Left ventricle myocardium inferior (tissue), 1 donor: ENCODE data around the gene SPSB4. TPM values are rescaled to one million over a fixed set of nuclear protein-coding genes. Genes with fewer than 3 reads are reported as not detected.

Source experiments
- DNase-seq: peaks from one replicate; pipeline ENCODE4 v3.0.0-alpha.2; 2020
- H3K27ac ChIP-seq: fragments of 200-600 bp; replicated peaks from 2 replicates; pipeline ENCODE4 v1.8.0; 2021
- H3K27me3 ChIP-seq: fragments of 200-600 bp; 2 replicates; pipeline ENCODE4 v1.8.0; 2021; ENCODE audit warnings: low read depth
- H3K36me3 ChIP-seq: fragments of 200-600 bp; 2 replicates; pipeline ENCODE4 v1.8.0; 2021
- H3K4me1 ChIP-seq: fragments of 200-600 bp; 2 replicates; pipeline ENCODE4 v1.8.0; 2021
- H3K4me3 ChIP-seq: fragments of 200-600 bp; 2 replicates; pipeline ENCODE4 v1.8.0; 2021; ENCODE audit warnings: mild to moderate bottlenecking, moderate library complexity
- H3K9me3 ChIP-seq: fragments of 200-600 bp; replicated peaks from 2 replicates; pipeline ENCODE4 v1.8.0; 2021
- intact Hi-C: fragments of 100-400 bp; cut with micrococcal nuclease; formaldehyde crosslinking; loops from one replicate; pipeline ENCODE4 v1.11.0; 2022
- total RNA-seq: library from RNA; stranded (reverse); fragmentation: NEBNext Ultra II Directional; extraction: Animal tissue kit (Norgen Biotek cat#: 25700); gene quantifications from one replicate; pipeline ENCODE4 v1.2.1, GENCODE V29; 2021
- TF ChIP-seq, protein P1 (sequence below): fragments of 200-600 bp; IDR thresholded peaks from 2 replicates; pipeline ENCODE4 v1.8.0; 2021; ENCODE audit warnings: antibody characterized with exemption, mild to moderate bottlenecking, borderline replicate concordance
- donor health status: DM: no; HTN: yes; CAD: no; lungs with severe emphysema.

SPSB4 gene
- total RNA-seq, 1 donor from 2014 or later = 11.2 TPM

DNA sequence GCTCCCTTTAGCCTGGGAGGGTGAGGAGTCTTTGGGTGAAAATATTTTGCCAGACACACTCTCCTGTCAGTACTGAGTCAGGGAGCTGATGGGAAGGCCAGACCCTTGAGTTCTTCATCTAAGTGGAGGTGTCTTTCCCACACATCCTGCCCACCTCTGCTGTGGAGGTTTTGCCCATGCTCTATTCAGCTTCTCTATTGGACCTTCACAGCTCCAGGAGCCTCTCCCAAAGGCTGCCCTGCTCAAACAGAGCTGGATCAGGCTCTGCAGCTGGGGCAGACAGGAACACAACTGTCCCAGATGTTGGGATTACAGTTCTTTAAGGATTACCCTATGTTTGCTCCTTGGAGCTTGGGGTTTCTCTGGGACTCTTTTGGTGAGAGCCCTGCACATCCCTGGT is 77.9 kb downstream of the SPSB4 start:
- no peak overlapping the region for H3K27ac ChIP-seq
- no peaks in the 10 kb centered on the region for H3K27me3 ChIP-seq
- intact Hi-C loops = no loop called here
- TF ChIP-seq, protein P1, sequence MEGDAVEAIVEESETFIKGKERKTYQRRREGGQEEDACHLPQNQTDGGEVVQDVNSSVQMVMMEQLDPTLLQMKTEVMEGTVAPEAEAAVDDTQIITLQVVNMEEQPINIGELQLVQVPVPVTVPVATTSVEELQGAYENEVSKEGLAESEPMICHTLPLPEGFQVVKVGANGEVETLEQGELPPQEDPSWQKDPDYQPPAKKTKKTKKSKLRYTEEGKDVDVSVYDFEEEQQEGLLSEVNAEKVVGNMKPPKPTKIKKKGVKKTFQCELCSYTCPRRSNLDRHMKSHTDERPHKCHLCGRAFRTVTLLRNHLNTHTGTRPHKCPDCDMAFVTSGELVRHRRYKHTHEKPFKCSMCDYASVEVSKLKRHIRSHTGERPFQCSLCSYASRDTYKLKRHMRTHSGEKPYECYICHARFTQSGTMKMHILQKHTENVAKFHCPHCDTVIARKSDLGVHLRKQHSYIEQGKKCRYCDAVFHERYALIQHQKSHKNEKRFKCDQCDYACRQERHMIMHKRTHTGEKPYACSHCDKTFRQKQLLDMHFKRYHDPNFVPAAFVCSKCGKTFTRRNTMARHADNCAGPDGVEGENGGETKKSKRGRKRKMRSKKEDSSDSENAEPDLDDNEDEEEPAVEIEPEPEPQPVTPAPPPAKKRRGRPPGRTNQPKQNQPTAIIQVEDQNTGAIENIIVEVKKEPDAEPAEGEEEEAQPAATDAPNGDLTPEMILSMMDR = no peak
- no peak overlapping the region for H3K4me3 ChIP-seq
- no peak for DNase-seq
- H3K9me3 ChIP-seq = no peaks in the 10 kb centered on the region
- H3K36me3 ChIP-seq = no peaks in the 10 kb centered on the region
- H3K4me1 ChIP-seq = peaks cover 19% of the 10 kb centered on the region

DNA sequence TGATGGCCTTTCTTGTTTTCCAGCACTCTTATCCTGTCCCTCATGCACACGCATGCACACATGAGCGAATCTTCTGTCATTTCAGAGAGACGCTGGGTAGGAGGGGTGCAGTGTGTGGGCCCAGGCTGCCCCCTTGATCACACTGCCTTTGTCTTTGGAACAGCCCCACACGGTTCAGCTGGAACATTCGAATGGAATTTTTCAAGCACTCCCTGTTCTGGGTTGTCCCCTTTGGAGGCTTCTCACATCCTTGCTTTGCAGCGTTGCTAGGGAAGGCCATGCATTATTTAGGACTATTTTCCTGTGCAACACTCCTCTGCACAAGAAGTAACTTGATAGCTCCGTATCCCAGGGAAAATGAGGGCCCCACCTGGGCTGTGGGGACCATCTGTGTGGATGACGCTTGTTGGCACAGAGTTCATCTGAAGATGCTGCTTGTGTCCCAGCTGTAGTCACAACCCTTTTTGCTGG is 78.4 kb downstream of the SPSB4 start:
- Histone ChIP-seq H3K27me3 (no peaks in the 10 kb centered on the region), H3K27ac (no peak overlapping the region), H3K9me3 (no peaks in the 10 kb centered on the region), H3K4me1 (peaks cover 13% of the 10 kb centered on the region), H3K36me3 (no peaks in the 10 kb centered on the region), H3K4me3 (no peak overlapping the region)
- TF ChIP-seq, protein P1 = no peak
- intact Hi-C loops = no loop called here
- DNase-seq = no peak

DNA sequence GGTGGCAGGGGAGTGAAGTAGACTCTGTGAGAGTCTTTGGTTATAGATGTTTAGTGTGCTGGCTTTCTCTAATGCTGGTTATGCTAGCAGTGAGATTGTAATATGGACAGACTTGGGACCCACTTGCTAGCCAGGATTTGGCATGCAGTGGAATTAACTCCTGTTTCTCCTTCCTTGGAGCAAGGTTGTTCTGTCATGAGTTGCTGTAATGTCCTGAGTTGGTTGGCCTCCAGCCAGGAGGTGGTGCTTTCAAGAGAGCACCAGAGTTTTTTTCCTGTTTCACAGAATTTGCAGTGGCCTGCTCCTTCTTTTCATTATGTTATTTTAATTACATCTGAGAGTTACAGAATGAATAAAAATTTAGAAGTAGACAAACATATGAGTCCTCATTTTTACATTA is 92.4 kb downstream of the SPSB4 start:
- TF ChIP-seq, protein P1 = no peak
- H3K27me3 ChIP-seq = no peaks in the 10 kb centered on the region
- no peak overlapping the region for H3K27ac ChIP-seq
- no peak overlapping the region for H3K4me3 ChIP-seq
- intact Hi-C loops = no loop called here
- H3K4me1 ChIP-seq = no peaks in the 10 kb centered on the region
- DNase-seq = no peak
- H3K9me3 ChIP-seq = peaks cover 25% of the 10 kb centered on the region
- H3K36me3 ChIP-seq = no peaks in the 10 kb centered on the region

DNA sequence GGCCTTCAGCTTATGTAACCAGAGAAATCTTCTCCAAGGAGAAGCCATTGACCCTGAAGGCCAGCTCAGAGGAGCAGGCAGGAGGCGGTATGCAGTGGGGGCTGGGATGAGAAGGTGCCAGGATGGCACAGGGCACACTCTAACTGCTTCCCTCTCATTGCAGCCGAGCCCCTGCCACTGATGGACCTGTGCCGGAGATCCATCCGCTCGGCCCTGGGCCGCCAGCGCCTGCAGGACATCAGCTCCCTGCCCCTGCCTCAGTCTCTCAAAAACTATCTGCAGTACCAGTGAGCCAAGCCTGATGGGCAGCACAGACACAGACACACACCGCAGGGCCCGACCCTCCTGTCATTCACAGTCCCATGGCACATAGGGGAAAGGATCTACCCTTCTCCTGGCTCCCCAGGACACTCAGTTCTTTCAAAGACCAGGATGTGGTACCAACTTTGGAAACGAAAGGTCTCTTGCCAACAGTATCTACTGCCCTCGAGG is 95.9 kb downstream of the SPSB4 start:
- TF ChIP-seq, protein P1 = no peak
- no peaks in the 10 kb centered on the region for H3K27me3 ChIP-seq
- H3K4me1 ChIP-seq = peaks cover 12% of the 10 kb centered on the region
- DNase-seq = no peak
- peaks cover 9% of the 10 kb centered on the region for H3K9me3 ChIP-seq
- H3K27ac ChIP-seq = no peak overlapping the region
- intact Hi-C loops = no loop called here
- H3K4me3 ChIP-seq = no peak overlapping the region
- H3K36me3 ChIP-seq = no peaks in the 10 kb centered on the region

DNA sequence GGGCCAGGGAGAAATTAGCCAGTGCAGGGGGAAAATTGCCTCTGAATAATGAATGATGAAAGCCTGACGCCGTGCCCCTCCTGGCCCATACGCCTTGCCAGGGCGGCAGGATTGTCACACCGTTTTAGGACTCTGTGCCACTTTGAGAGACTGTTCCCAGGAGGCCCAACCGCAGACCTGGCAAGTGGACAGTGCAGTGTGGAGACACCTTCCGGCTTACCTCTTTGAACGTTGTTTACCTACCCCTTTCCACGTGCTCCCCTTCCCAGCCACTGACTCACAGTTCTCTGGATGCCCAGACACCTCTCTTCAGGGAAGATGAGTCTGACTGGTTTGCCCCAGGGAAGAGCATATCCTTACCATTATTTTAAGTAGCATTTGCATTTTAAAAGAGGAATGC is 96.5 kb downstream of the SPSB4 start:
- no peaks in the 10 kb centered on the region for H3K27me3 ChIP-seq
- peaks cover 19% of the 10 kb centered on the region for H3K4me1 ChIP-seq
- TF ChIP-seq, protein P1 = no peak
- no peaks in the 10 kb centered on the region for H3K36me3 ChIP-seq
- H3K27ac ChIP-seq = no peak overlapping the region
- H3K9me3 ChIP-seq = peaks cover 4% of the 10 kb centered on the region
- no peak for DNase-seq
- no peak overlapping the region for H3K4me3 ChIP-seq
- intact Hi-C loops = no loop called here
